ENCODE data around the gene PPAT. TPM values are rescaled to one million over a fixed set of nuclear protein-coding genes. Genes with fewer than 3 reads are reported as not detected.

The PPAT gene
- polyA plus RNA-seq, 3 donors, result 0.83 to 1.5 (median 1.4) TPM

- Mint-ChIP-seq H3K9me3 (peaks cover 0 to 3% (median 0%) of the 10 kb centered on the region in 7 donors), H3K4me1 (peaks cover 41% of the 10 kb centered on the region), H3K27ac (peak overlapping the region in 2 of 7 donors; percentile 29 to 52), H3K36me3 (peaks cover 26 to 47% of the 10 kb centered on the region in 2 donors), H3K27me3 (ENCODE audit: low read depth in 3 of 3) (no peaks in the 10 kb centered on the region), H3K4me3 (no peak overlapping the region)
- H3K27ac ChIP-seq (ENCODE audit: low read depth in 1 of 2, low read length in 2 of 2), result no peak overlapping the region
- H3K9ac ChIP-seq (ENCODE audit: insufficient read depth, low read length, poor library complexity, severe bottlenecking), result no peak overlapping the region
- H3K27me3 ChIP-seq (ENCODE audit: control insufficient read depth in 2 of 2, insufficient read depth in 2 of 2, low read length in 2 of 2), result no peaks in the 10 kb centered on the region
- peaks cover 28 to 44% of the 10 kb centered on the region in 2 donors for H3K4me1 ChIP-seq (ENCODE audit: control insufficient read depth in 1 of 2, insufficient read depth in 2 of 2, low read length in 2 of 2)
- no peak for DNase-seq
- TF ChIP-seq, protein P1, sequence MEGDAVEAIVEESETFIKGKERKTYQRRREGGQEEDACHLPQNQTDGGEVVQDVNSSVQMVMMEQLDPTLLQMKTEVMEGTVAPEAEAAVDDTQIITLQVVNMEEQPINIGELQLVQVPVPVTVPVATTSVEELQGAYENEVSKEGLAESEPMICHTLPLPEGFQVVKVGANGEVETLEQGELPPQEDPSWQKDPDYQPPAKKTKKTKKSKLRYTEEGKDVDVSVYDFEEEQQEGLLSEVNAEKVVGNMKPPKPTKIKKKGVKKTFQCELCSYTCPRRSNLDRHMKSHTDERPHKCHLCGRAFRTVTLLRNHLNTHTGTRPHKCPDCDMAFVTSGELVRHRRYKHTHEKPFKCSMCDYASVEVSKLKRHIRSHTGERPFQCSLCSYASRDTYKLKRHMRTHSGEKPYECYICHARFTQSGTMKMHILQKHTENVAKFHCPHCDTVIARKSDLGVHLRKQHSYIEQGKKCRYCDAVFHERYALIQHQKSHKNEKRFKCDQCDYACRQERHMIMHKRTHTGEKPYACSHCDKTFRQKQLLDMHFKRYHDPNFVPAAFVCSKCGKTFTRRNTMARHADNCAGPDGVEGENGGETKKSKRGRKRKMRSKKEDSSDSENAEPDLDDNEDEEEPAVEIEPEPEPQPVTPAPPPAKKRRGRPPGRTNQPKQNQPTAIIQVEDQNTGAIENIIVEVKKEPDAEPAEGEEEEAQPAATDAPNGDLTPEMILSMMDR (IDR thresholded peaks at IDR 0.05), result no peak
- peaks cover 39 to 50% of the 10 kb centered on the region in 2 donors for H3K36me3 ChIP-seq (replicated peaks in 1 of 2; ENCODE audit: control insufficient read depth in 1 of 2, insufficient read depth in 2 of 2, low read length in 2 of 2)
- H3K79me2 ChIP-seq (ENCODE audit: insufficient read depth, low read length), result peaks cover 60% of the 10 kb centered on the region
- intact Hi-C loops (cut with micrococcal nuclease), result loop anchor here (5.0 to 10.0 kb wide), 2 partner anchors 37 to 435 kb away; partner anchors contain the start of gene REST (in 1 of the 2)
- no peak overlapping the region for H3K4me2 ChIP-seq (replicated peaks; ENCODE audit: extremely low read depth, low read length, poor library complexity, severe bottlenecking)
- H2AFZ ChIP-seq (ENCODE audit: insufficient read depth, low read depth, low read length, poor library complexity, severe bottlenecking), result no peak overlapping the region
- no CpG with 5 or more reads among the region's 6 CpGs for WGBS (ENCODE audit: insufficient coverage)
- H3K4me3 ChIP-seq (replicated peaks in 1 of 3; ENCODE audit: low read depth in 2 of 3, low read length in 3 of 3), result no peak overlapping the region
- H4K20me1 ChIP-seq (ENCODE audit: insufficient read depth, low read length), result peaks cover 21% of the 10 kb centered on the region
- H3K9me3 ChIP-seq (replicated peaks in 1 of 2; ENCODE audit: control insufficient read depth in 1 of 2, insufficient read depth in 1 of 2, low read length in 2 of 2), result no peaks in the 10 kb centered on the region
Observed at GRCh38 chr4:56469489-56470210, 34.2 kb upstream of the PPAT start.

DNA sequence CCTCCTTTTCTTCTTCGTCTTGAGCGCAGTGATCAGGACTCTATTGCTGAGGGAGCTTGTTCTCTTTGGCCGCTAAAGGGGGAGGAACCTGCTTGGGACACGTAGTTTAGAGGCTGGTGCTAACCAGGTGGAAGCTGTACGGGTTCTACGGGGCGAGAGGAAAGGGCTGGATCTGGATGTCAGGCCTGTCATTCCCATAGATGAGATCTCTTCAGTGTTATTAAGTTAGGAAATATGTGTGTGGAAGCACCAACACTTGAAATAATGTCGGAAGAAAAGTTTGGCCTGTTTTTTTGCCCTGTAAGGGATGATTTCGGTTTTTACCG lies 32.6 kb upstream of the PPAT start:
- Mint-ChIP-seq H3K27me3 (ENCODE audit: low read depth in 3 of 3) (no peaks in the 10 kb centered on the region), H3K4me3 (peak overlapping the region; percentile 98 to 99), H3K4me1 (peaks cover 45% of the 10 kb centered on the region), H3K9me3 (no peaks in the 10 kb centered on the region), H3K36me3 (peaks cover 16 to 35% of the 10 kb centered on the region in 2 donors), H3K27ac (peak overlapping the region; percentile 92 to 98 (median 96))
- peak overlapping the region; percentile 90 for H3K9ac ChIP-seq (ENCODE audit: insufficient read depth, low read length, poor library complexity, severe bottlenecking)
- no peak for DNase-seq
- peak overlapping the region; percentile 99 for H2AFZ ChIP-seq (ENCODE audit: insufficient read depth, low read depth, low read length, poor library complexity, severe bottlenecking)
- peaks cover 71% of the 10 kb centered on the region for H3K79me2 ChIP-seq (ENCODE audit: insufficient read depth, low read length)
- no peaks in the 10 kb centered on the region for H3K9me3 ChIP-seq (replicated peaks in 1 of 2; ENCODE audit: control insufficient read depth in 1 of 2, insufficient read depth in 1 of 2, low read length in 2 of 2)
- H4K20me1 ChIP-seq (ENCODE audit: insufficient read depth, low read length), result peaks cover 21% of the 10 kb centered on the region
- H3K4me1 ChIP-seq (ENCODE audit: control insufficient read depth in 1 of 2, insufficient read depth in 2 of 2, low read length in 2 of 2), result peaks cover 28 to 44% of the 10 kb centered on the region in 2 donors
- TF ChIP-seq, protein P1 (IDR thresholded peaks at IDR 0.05), result no peak
- intact Hi-C loops (cut with micrococcal nuclease), result loop anchor here (5.0 to 10.0 kb wide), 2 partner anchors 36 to 437 kb away; partner anchors contain the start of gene REST (in 1 of the 2)
- no peaks in the 10 kb centered on the region for H3K27me3 ChIP-seq (ENCODE audit: control insufficient read depth in 2 of 2, insufficient read depth in 2 of 2, low read length in 2 of 2)
- WGBS (ENCODE audit: insufficient coverage), result 0% methylated on average over 4 of the region's 10 CpGs
- H3K4me3 ChIP-seq (replicated peaks in 1 of 3; ENCODE audit: low read depth in 2 of 3, low read length in 3 of 3), result peak overlapping the region; percentile 90 to 98 (median 92)
- peaks cover 24 to 42% of the 10 kb centered on the region in 2 donors for H3K36me3 ChIP-seq (replicated peaks in 1 of 2; ENCODE audit: control insufficient read depth in 1 of 2, insufficient read depth in 2 of 2, low read length in 2 of 2)
- H3K4me2 ChIP-seq (replicated peaks; ENCODE audit: extremely low read depth, low read length, poor library complexity, severe bottlenecking), result peak overlapping the region; percentile 94
- peak overlapping the region; percentile 76 to 91 for H3K27ac ChIP-seq (ENCODE audit: low read depth in 1 of 2, low read length in 2 of 2)

All from CD14-positive monocyte (primary cell).